Measurements from ENCODE around the gene LSG1. TPM values are rescaled to one million over a fixed set of nuclear protein-coding genes. Genes with fewer than 3 reads are reported as not detected.

The LSG1 gene
- total RNA-seq, 1 donor from 2014 or later, result 40.9 TPM

GRCh38 chr3:194705761-194706160 is 33.8 kb upstream of the LSG1 start:
- H3K4me1 ChIP-seq, result no peaks in the 10 kb centered on the region
- no peak for ATAC-seq
- no peak overlapping the region for H3K4me3 ChIP-seq
- H3K27ac ChIP-seq, result no peak overlapping the region
- intact Hi-C loops (cut with DNase I), result no loop called here
- TF ChIP-seq, protein P1, sequence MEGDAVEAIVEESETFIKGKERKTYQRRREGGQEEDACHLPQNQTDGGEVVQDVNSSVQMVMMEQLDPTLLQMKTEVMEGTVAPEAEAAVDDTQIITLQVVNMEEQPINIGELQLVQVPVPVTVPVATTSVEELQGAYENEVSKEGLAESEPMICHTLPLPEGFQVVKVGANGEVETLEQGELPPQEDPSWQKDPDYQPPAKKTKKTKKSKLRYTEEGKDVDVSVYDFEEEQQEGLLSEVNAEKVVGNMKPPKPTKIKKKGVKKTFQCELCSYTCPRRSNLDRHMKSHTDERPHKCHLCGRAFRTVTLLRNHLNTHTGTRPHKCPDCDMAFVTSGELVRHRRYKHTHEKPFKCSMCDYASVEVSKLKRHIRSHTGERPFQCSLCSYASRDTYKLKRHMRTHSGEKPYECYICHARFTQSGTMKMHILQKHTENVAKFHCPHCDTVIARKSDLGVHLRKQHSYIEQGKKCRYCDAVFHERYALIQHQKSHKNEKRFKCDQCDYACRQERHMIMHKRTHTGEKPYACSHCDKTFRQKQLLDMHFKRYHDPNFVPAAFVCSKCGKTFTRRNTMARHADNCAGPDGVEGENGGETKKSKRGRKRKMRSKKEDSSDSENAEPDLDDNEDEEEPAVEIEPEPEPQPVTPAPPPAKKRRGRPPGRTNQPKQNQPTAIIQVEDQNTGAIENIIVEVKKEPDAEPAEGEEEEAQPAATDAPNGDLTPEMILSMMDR (IDR thresholded peaks at IDR 0.05), result no peak
- no peaks in the 10 kb centered on the region for H3K36me3 ChIP-seq
- H3K9me3 ChIP-seq, result no peaks in the 10 kb centered on the region
- DNase-seq, result no peak
- no peaks in the 10 kb centered on the region for H3K27me3 ChIP-seq (ENCODE audit: low read depth)

DNA sequence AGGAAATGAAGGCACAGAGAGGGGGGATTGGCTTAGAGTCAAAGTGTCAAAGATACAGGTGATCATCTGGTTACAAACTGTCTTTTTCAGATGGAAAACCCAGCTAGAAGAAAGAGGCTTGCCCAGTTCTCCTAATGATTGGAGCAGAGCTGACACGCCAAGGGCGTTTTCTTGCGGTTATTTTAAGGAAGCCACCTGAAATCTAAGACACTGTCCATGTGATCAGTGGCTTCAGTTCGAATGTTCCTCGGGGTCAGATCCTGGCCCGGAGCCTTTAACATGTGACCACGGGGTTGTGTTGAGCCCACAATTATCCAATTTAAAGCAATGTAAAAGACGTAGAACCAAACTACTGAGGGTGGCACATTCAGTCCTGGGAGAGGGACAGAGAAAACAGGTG is 33.2 kb upstream of the LSG1 start:
- Histone ChIP-seq H3K27me3 (ENCODE audit: low read depth) (no peaks in the 10 kb centered on the region), H3K4me1 (no peaks in the 10 kb centered on the region), H3K9me3 (no peaks in the 10 kb centered on the region), H3K4me3 (no peak overlapping the region), H3K27ac (no peak overlapping the region), H3K36me3 (no peaks in the 10 kb centered on the region)
- DNase-seq (no peak), ATAC-seq (no peak)
- intact Hi-C loops (cut with DNase I), result no loop called here
- TF ChIP-seq, protein P1 (IDR thresholded peaks at IDR 0.05), result no peak

DNA sequence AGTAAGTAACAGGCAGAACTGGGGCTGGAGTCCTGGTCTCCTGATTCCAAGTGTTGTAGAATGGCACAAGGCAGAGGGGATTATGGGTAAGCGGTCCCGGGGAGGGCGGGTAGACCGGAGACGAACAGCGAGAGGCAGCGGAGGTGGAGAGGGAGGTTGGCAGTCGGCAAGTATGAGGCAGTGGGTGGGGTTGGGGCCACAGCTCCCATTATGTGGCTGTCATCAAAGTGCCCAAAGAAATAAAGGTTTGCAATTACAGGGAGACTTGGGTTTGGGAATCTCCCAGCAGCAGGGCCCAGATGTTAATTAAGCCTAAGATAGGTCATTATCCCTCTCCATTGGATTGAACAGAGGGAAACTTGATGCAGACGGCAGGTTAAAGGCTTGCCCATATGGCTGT is 30.6 kb upstream of the LSG1 start:
- no peak for ATAC-seq
- DNase-seq, result no peak
- Histone ChIP-seq H3K36me3 (no peaks in the 10 kb centered on the region), H3K4me1 (no peaks in the 10 kb centered on the region), H3K27ac (no peak overlapping the region), H3K9me3 (peaks cover 6% of the 10 kb centered on the region), H3K4me3 (no peak overlapping the region), H3K27me3 (ENCODE audit: low read depth) (no peaks in the 10 kb centered on the region)
- intact Hi-C loops (cut with DNase I), result no loop called here
- TF ChIP-seq, protein P1 (IDR thresholded peaks at IDR 0.05), result no peak

GRCh38 chr3:194696702-194697101 is 24.7 kb upstream of the LSG1 start:
- TF ChIP-seq, protein P1 (IDR thresholded peaks at IDR 0.05), result no peak
- DNase-seq, result no peak

DNA sequence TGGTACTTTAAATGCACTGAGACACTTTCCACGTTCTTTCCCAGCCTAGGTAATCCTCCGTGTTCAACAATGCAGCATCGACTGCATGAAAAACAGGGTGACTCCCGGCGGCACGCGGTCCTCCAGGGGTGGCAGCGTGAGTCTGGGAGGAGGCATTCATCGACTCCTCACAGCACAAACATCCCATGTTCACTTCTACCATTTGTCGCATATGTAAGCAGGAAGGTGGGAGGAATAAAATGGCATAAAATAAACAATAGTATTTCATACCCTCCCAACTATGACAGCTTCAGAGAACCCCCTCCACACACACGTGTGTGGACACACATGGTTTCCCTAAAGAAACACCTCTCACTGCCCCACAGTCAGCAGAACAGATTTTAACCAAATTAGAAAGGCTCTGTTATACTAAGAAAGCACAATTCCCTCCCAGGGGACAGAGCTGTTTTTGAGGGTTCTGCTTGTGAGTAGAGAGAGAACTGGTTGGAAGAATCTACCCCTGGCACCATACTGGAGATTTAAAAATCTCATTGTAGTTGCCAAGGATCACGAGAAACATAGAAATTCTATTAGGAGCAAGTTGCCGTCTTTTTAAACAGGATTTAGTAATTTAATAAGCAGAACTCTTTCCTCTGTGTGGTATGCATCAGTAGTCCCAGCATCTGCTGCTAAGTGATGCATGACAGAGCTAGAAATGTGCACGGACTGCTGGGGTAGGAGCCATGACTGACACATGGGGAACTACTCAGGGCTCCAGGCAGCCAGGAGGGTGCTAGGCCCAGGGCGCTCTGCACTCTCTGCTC is 19.7 kb upstream of the LSG1 start:
- H3K27ac ChIP-seq, result peak overlapping the region; percentile 18

More at GRCh38 chr3:194696702-194697101, 24.7 kb upstream of the LSG1 start:
- intact Hi-C loops (cut with DNase I), result no loop called here
- Histone ChIP-seq H3K4me3 (no peak overlapping the region), H3K27ac (no peak overlapping the region), H3K36me3 (no peaks in the 10 kb centered on the region), H3K4me1 (peaks cover under 1% of the 10 kb centered on the region), H3K27me3 (ENCODE audit: low read depth) (no peaks in the 10 kb centered on the region), H3K9me3 (peaks cover 6% of the 10 kb centered on the region)
- no peak for ATAC-seq

More for the DNA sequence above, 19.7 kb upstream of the LSG1 start:
- DNase-seq, result no peak
- Histone ChIP-seq H3K9me3 (no peaks in the 10 kb centered on the region), H3K27me3 (ENCODE audit: low read depth) (peaks cover 4% of the 10 kb centered on the region), H3K4me3 (no peak overlapping the region), H3K36me3 (no peaks in the 10 kb centered on the region), H3K4me1 (peaks cover 43% of the 10 kb centered on the region)
- TF ChIP-seq, protein P1 (IDR thresholded peaks at IDR 0.05), result no peak
- intact Hi-C loops (cut with DNase I), result no loop called here
- ATAC-seq, result no peak
